RWPE2 (cell line): Measurements from ENCODE around the gene KLF5.

Experiments
- ATAC-seq: fragments of 200-7000 bp; cut with Tn5 transposase; 3 replicates; pipeline ENCODE4 v1.9.1; 2021; ENCODE audit warnings: low read depth
- DNase-seq: peaks from one replicate; pipeline ENCODE4 v3.0.0-alpha.2; 2020; ENCODE audit warnings: low spot score
- H3K27ac ChIP-seq: fragments of 450-650 bp; 2 replicates; pipeline ENCODE4 v1.5.1; 2017; ENCODE audit warnings: mild to moderate bottlenecking; ENCODE audit not compliant: poor library complexity, severe bottlenecking
- H3K27me3 ChIP-seq: fragments of 250-450 bp; sonication (Bioruptor Pico); 2 replicates; pipeline ENCODE4 v1.5.1; 2021; ENCODE audit warnings: mild to moderate bottlenecking, moderate library complexity; ENCODE audit not compliant: insufficient read depth, poor library complexity, severe bottlenecking
- H3K36me3 ChIP-seq: fragments of 250-450 bp; sonication (Bioruptor Pico); 2 replicates; pipeline ENCODE4 v1.5.1; 2020; ENCODE audit warnings: low read depth, mild to moderate bottlenecking, moderate library complexity
- H3K4me1 ChIP-seq: fragments of 250-450 bp; sonication (Bioruptor Pico); 2 replicates; pipeline ENCODE4 v1.5.1; 2021; ENCODE audit warnings: mild to moderate bottlenecking, moderate library complexity; ENCODE audit not compliant: insufficient read depth, poor library complexity, severe bottlenecking
- H3K4me3 ChIP-seq: fragments of 250-450 bp; sonication (Bioruptor Pico); 2 replicates; pipeline ENCODE4 v1.5.1; 2021; ENCODE audit warnings: mild to moderate bottlenecking, moderate library complexity; ENCODE audit not compliant: severe bottlenecking
- H3K9me3 ChIP-seq: fragments of 250-450 bp; sonication (Bioruptor Pico); 2 replicates; pipeline ENCODE4 v1.5.1; 2021; ENCODE audit warnings: mild to moderate bottlenecking, moderate library complexity; ENCODE audit not compliant: severe bottlenecking
- TF ChIP-seq, protein P1 (sequence below): fragments of 450-650 bp; IDR thresholded peaks from one replicate; pipeline ENCODE4 v1.5.1; 2017; ENCODE audit warnings: mild to moderate bottlenecking, moderate library complexity; ENCODE audit not compliant: poor library complexity, severe bottlenecking

The KLF5 gene

DNA sequence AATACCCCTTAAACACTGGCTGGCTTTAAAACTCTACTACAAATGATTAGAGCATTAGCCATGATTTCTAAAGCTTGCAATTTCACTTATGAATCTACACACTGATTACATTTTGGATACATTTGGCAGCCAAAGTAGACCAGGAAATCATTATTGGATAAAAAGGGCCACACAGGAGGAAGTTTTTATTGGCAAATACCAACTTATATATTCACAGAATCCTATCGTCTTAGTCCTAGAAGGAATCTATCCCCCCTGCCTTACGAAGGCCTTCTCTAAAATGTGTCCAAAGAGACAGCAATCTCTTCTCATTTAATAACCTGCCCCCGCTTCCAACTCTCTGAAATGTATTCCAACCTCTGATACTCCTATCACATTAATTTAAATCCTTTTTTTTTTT, 52.5 kb downstream of the KLF5 start:
- TF ChIP-seq, protein P1, sequence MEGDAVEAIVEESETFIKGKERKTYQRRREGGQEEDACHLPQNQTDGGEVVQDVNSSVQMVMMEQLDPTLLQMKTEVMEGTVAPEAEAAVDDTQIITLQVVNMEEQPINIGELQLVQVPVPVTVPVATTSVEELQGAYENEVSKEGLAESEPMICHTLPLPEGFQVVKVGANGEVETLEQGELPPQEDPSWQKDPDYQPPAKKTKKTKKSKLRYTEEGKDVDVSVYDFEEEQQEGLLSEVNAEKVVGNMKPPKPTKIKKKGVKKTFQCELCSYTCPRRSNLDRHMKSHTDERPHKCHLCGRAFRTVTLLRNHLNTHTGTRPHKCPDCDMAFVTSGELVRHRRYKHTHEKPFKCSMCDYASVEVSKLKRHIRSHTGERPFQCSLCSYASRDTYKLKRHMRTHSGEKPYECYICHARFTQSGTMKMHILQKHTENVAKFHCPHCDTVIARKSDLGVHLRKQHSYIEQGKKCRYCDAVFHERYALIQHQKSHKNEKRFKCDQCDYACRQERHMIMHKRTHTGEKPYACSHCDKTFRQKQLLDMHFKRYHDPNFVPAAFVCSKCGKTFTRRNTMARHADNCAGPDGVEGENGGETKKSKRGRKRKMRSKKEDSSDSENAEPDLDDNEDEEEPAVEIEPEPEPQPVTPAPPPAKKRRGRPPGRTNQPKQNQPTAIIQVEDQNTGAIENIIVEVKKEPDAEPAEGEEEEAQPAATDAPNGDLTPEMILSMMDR, result no peak
- ATAC-seq, result no peak
- Histone ChIP-seq H3K27ac (no peak overlapping the region), H3K9me3 (no peaks in the 10 kb centered on the region), H3K27me3 (no peaks in the 10 kb centered on the region), H3K4me3 (no peak overlapping the region), H3K4me1 (no peaks in the 10 kb centered on the region), H3K36me3 (no peaks in the 10 kb centered on the region)
- DNase-seq, result no peak

DNA sequence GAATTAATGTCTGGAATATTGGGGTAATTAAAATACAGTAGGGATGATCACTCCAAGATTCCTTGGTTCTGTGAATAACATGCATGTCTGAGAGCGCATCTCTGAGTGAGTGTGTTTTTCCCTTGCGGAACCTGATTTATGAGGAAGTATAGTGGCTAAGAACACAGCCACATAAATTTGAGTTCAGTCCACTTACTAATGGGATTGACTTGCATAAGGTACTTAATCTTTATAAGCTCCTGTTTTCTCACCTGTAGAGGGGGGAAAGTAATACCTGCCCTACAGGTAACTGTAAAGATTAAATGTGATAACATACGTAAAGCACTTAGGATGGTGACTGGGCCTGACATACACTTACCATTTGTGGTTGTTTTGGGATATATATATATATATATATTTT, 60.8 kb downstream of the KLF5 start:
- TF ChIP-seq, protein P1, result no peak
- DNase-seq (no peak), ATAC-seq (no peak)
- H3K36me3 ChIP-seq, result no peaks in the 10 kb centered on the region
- H3K27me3 ChIP-seq, result no peaks in the 10 kb centered on the region
- no peak overlapping the region for H3K4me3 ChIP-seq
- no peak overlapping the region for H3K27ac ChIP-seq
- H3K4me1 ChIP-seq, result no peaks in the 10 kb centered on the region
- no peaks in the 10 kb centered on the region for H3K9me3 ChIP-seq
